GM18858 (cell line): ENCODE results near the gene PAPOLA.
A peak's percentile ranks its signal among the peaks of the same experiment; 100 is the strongest.

ENCODE experiments used
- ATAC-seq: cut with Tn5 transposase; IDR thresholded peaks from one replicate; pipeline ENCODE4 v1.9.1; 2021; ENCODE audit not compliant: unreplicated experiment

The PAPOLA gene

DNA sequence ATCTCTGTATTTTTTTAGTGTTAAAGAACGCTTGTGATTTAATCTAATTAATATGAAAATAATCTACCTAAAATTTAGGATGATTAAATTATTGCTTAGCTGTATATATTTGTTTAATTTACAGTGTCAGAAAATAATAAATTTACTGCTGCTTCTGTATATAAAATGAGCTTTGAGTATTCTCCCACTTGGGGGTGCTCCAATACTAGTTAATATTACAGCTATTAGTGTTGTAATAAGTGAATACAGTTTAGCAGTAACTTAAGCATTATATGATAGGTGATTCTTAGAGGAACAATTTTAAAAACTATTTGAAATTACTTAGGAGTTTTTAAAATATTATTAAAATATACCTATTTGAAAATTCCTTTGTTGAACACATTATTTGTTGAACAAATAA lies 62.2 kb downstream of the PAPOLA start:
- no peak for ATAC-seq

GRCh38 chr14:96565811-96566210 lies 63.6 kb downstream of the PAPOLA start:
- no peak for ATAC-seq

- ATAC-seq = peak; percentile 70
These were observed 65.2 kb downstream of the PAPOLA start for GRCh38 chr14:96567289-96567899.

- ATAC-seq = no peak
These were observed 66.4 kb downstream of the PAPOLA start for GRCh38 chr14:96568621-96569020.

- no peak for ATAC-seq
These were observed 69.1 kb downstream of the PAPOLA start for GRCh38 chr14:96571311-96571710.

GRCh38 chr14:96573473-96574100 lies 71.4 kb downstream of the PAPOLA start:
- ATAC-seq = no peak

GRCh38 chr14:96574171-96574632 lies 72.0 kb downstream of the PAPOLA start:
- ATAC-seq = no peak

DNA sequence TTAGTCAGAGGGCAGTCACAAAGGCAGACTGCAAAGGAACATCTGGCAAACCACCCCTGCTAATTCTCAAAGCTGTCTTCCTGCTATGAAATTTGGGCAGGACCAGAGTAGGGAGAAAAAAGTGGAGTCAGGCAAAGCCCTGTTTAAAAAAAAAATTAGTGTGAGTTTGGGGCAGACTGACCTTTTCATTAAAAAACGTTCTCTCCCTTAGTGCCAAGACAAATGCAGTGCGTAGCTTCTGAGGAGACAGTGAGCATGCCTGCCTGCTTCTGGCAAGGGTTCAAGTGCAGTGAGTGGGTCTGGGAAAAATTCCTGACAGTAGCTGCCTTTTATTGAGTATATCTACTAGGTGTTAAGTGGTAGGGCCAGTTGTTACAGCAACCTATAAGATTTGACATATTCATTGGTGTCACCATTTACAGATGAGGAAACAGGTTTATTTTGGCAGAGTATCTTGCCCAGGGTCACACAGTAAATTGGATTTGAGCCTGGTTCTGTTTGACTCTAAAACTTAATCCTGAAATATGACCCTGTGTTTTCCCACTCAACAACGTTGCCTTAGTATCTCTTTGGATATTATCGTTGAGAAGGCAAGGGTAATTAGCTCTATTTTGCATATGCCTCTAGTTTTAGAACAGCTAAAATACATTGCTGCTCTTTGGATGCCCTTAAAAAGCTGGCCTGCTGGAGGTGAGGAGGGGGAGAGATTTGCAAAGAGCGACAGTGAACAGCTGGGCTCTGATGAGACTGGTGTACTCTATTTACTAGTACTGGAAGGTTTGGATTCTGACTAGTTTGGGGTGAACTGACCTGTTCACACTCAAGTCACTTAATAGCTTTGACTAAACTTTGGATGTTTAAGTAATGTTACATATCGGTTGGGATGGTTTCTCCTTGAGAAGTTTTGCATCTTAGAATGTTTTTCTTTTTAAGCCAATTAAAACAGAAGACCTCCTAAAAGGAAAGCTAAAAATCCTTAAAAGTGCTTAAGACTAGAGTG lies 72.8 kb downstream of the PAPOLA start:
- no peak for ATAC-seq

DNA sequence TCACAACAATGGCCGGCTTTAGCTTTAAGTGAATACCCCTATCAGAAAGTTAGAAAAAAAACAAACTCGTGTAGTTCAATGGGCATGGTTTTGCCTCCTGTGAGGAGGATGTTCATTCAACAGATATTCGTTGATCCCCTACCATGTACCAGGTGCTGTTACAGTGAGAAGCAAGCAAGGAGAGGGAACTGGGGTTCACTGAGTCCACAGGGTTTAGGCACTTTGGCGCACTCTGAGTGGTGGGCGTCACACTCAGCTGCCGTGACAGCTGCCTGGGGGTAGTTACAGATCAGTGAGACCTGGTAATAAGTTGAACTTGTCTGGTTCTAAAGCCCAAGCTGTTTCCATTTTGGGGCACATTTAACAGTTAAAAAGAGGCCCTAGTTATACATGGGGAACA lies 74.2 kb downstream of the PAPOLA start:
- no peak for ATAC-seq

DNA sequence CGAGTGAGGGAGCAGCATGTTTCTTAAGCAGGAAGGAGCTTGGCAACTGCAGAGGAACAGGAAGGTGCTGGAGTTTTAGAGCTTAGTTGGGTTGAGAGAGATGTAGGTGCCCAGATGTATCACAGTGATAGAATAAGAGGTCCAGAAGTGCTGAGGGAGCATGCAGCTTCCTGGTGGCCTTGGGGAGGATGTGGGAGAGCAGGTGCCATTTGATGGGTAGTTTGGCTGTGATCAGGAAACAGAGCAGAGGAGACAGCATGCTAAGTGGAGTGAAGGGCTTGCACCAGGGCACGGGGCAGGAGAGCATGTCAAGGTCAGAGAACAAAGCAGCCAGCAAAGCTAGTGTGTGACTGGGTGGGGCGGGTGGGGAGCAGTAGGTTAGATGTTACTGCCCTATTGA lies 74.8 kb downstream of the PAPOLA start:
- no peak for ATAC-seq

DNA sequence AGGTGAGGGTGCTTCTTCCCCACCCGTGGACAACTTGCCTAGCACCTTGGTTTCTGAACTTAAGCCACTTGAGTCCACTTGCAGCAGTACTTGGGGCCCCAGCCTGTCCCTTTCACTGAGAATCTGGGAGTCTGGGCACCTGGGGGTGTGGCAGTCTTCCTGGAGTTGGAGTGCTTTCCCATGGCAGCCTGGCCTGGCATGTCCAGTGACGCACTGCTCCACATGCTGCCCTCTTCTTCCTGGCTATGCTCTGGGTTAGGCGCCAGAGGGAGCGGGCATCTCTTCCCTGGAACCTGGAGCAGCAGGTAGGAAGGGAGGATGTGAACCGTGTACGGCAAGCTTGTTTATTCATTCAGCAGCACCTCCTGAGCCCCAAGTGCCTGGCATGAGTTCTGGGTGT lies 76.4 kb downstream of the PAPOLA start:
- ATAC-seq = no peak

DNA sequence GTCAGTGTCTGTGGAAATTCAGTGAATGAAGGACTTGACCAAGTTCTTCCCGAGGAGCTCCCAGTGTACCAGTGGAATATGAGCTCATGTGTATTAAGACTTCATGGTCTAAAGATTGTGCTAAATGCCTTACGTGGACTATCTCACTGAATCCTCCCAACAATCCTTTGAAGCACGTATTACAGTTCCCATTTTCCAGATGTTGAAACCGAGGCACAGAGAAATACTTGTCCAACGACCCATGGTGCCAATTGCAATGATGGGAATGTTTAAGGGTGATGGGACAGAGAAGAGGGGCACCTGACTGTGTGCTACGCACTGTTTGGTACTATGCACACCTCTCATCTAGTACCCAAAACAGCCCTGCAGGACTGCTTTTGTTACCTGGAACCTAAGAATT lies 77.2 kb downstream of the PAPOLA start:
- no peak for ATAC-seq

- no peak for ATAC-seq
These were observed 77.7 kb downstream of the PAPOLA start for GRCh38 chr14:96579855-96580254.

- ATAC-seq = no peak
These were observed 78.4 kb downstream of the PAPOLA start for GRCh38 chr14:96580566-96580965.

DNA sequence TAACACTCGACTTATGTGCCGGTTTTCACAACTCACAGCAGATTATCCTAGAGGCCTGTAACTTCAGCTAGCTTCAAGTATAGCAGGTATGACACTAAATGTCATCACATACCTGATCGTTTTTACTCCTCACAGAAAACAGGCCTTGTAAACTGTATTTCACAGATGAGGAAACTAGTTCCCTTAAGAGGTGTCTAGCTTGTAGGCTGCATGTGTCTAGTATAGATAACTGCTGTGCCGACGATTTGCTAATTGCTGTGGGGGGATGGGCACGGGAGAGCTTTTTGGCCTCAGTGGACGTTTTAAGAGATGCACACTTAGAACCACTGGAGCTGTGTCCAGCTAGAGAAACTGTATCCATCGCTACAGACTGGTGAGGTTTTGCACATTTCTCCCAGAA lies 78.8 kb downstream of the PAPOLA start:
- no peak for ATAC-seq

DNA sequence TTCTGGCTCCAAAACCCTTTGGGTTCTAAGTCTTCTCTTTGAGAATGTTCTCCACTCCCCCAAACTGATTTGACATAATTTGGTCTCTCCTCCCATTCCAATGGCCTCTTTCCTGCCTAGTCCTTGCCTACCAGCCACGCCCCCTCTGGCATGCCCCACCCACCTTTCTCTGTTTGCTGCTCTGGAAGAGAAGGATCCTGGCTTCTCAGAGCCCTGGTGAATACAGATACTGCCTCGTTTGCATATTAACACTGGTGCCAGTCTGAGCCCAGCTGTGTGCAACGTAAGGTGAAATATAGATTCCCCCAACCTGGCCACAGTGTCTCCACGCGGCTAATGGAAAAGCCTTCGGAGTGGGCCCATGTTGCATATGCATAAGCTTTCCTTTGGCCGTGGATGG lies 79.7 kb downstream of the PAPOLA start:
- no peak for ATAC-seq

DNA sequence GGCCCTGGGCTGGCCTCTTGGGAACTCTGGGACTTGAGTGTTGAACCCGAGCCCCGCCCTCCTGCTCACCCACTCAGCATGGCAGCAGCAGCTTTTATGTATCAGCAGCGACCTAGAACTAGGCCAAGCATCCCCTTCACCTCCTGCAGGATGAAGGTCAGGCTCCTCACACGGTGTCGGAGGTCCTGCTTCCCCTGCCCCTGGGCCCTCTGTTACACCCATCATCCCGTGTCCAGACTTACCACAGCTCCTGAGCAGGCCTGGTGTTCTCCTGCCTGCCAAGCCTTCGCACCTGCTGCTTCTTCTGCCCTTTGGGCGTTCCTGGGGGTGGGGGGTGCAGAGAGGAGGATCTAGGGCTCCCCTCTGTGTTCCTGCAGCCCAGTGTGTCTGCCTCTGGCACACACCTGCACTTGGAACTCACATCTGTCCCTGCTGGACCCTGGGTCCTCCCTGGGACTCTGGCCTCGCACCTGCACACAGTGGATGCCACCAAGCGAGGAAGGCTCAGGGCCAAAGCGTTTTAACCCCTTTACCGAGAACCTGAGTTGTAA lies 80.3 kb downstream of the PAPOLA start:
- no peak for ATAC-seq

DNA sequence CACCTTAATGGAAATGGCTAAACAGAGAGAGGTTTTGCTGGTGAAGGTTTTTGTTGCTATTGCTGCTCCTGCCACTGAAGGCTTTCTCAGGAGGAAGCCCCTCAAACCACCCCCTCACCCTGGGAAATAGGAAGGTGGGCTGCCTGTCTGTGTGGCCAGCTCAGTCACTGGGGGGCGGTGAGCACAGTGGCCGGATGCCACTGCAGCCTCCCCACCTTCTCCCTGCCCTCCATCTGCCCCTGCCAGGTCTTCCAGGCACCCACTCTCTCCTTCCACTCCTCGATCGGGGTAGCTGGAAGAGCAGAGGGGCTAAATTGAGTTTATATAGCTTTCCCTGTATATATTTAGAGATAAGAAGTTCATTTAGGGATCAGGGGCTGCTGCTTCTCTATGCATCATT lies 80.8 kb downstream of the PAPOLA start:
- ATAC-seq = no peak

- ATAC-seq = no peak
These were observed 81.4 kb downstream of the PAPOLA start for GRCh38 chr14:96583569-96584041.

- ATAC-seq = peak; percentile 55
These were observed 82.2 kb downstream of the PAPOLA start for GRCh38 chr14:96584199-96584906.
